GM10266 (cell line): Measurements from ENCODE around the gene LGALS3.

Source experiments
- DNase-seq: peaks from one replicate; pipeline ENCODE4 v3.0.0; 2012; ENCODE audit errors: extremely low spot score
- CTCF ChIP-seq: IDR thresholded peaks from 2 replicates; pipeline ENCODE4 v1.5.1; 2012; ENCODE audit warnings: mild to moderate bottlenecking, low read depth; ENCODE audit not compliant: control insufficient read depth, insufficient read depth; ENCODE audit errors: missing control alignments

The LGALS3 gene

GRCh38 chr14:55126034-55126433, 3.0 kb upstream of the LGALS3 start:
- DNase-seq: no peak
- no peak for TF ChIP-seq CTCF

GRCh38 chr14:55126932-55127459, 2.1 kb upstream of the LGALS3 start:
- TF ChIP-seq CTCF: no peak
- DNase-seq: no peak

GRCh38 chr14:55127460-55127951, 1.5 kb upstream of the LGALS3 start:
- no peak for DNase-seq
- TF ChIP-seq CTCF: no peak

GRCh38 chr14:55128386-55129085, 516 bp upstream of the LGALS3 start:
- no peak for DNase-seq
- TF ChIP-seq CTCF: no peak

GRCh38 chr14:55129428-55130195, 560 bp downstream of the LGALS3 start:
- peak; percentile 75 for DNase-seq
- TF ChIP-seq CTCF: no peak

GRCh38 chr14:55130196-55130550, 1.1 kb downstream of the LGALS3 start:
- no peak for TF ChIP-seq CTCF
- DNase-seq: no peak
